ENCODE results near the gene BEND3. TPM values are rescaled to one million over a fixed set of nuclear protein-coding genes. Genes with fewer than 3 reads are reported as not detected.
"Not testable (repeated sequence)": the region's sequence is repeated elsewhere in the genome, so short reads cannot be mapped to it uniquely, and the experiment has no call there.

BEND3 gene
- total RNA-seq, 1 donor from 2014 or later, result 5.7 TPM

DNA sequence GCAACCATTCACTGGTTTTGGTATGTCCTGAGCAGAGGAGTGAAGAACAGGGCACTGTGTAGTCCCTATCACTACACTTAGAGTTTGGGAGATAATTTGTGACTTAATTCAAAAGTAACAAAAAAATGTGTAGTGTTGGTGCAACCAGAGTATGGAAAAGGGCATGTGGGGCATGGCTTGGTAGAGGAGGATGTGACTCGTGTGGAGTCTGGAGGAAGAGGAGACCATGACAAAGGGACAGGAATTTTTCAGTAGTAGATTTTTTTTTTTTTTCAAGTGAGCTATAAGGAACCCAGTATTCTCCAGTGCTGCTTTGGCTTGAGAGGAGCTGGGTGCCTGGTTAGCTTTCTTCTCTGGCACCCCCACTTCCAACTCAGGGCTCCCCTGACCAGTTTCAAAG is 82.2 kb downstream of the BEND3 start:
- no peak for DNase-seq (ENCODE audit: low spot score)

DNA sequence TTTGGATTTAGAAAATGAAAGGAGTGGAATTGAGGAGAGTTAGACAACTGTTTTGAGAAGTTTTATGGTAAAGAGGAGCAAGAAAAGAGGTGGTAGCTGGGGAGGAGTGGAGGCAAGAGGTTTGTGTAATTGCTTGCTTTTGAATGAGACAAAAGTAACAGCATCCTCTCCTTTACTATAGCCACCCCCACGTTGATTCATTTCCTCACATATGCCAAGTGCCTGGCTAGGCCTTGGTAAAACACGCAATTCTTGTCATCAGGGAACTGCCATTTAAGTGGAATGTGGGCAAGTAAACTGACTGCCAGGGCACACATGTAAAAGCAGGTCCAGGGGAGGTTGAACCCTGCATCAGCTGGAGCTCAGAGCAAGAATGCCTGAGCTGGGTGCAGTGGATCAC is 83.3 kb downstream of the BEND3 start:
- DNase-seq (ENCODE audit: low spot score), result no peak

- no peak for DNase-seq (ENCODE audit: low spot score)
Measured at GRCh38 chr6:107030151-107030550, 85.2 kb downstream of the BEND3 start.

- no peak for DNase-seq (ENCODE audit: low spot score)
Measured at GRCh38 chr6:107026965-107027364, 88.3 kb downstream of the BEND3 start.

- no peak for DNase-seq (ENCODE audit: low spot score)
Measured at GRCh38 chr6:107021446-107022185, 93.7 kb downstream of the BEND3 start.

GRCh38 chr6:107020239-107020638 is 95.1 kb downstream of the BEND3 start:
- no peak for DNase-seq (ENCODE audit: low spot score)

DNA sequence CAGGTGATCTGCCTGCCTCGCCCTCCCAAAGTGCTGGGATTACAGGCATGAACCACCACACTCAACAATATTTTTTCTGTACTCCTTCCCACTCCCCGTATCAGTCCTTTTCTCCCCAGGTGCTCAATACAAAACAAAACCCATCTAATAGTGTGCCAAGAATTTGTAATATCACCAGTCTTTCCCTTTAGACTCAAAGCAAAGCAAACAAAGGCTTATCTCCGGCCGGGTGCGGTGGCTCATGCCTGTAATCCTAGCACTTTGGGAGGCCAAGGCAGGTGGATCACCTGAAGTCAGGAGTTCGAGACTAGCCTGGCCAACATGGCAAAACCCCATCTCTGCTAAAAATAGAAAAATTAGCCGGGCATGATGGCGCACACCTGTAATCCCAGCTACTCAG is 95.7 kb downstream of the BEND3 start:
- DNase-seq (ENCODE audit: low spot score), result not testable (repeated sequence)

DNA sequence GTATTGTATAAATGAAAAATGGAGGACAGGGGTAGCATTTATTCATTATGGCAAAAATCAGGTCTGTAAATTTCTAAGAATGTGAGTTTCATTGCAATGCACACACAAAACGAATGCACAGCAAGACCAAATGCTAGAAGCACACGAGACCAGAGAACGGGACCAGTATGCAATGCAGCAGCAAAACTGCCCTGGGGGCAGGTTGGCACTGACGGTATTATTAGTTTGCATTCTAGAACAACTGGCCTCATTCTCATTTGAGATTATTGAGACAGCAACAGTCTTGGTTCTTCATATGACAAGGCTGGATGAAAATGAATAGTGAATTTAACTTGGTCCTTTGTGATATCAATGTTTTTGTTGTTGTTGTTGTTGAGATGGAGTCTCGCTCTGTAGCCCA is 96.3 kb downstream of the BEND3 start:
- DNase-seq (ENCODE audit: low spot score), result no peak

Other genes starting within 250 kb of the BEND3 start
- gene CD24, start 140.8 kb downstream of the BEND3 start, total RNA-seq, result 2,531 TPM
- gene MTRES1, start 87.3 kb downstream of the BEND3 start, total RNA-seq, result 20.6 TPM

Data from mucosa of gallbladder (tissue), 1 donor.